Naive B cell (primary cell): ENCODE measurements around the gene VAMP1. TPM values are rescaled to one million over a fixed set of nuclear protein-coding genes. Genes with fewer than 3 reads are reported as not detected.
"Not testable (repeated sequence)": the region's sequence is repeated elsewhere in the genome, so short reads cannot be mapped to it uniquely, and the experiment has no call there.

Source experiments
- ATAC-seq, 2 donors: fragments of 150-1000 bp; cut with Tn5 transposase; 2 replicates each; pipeline ENCODE4 v1.10.0; 2021; ENCODE audit warnings: low read depth in 2 of 2, mild to moderate bottlenecking in 2 of 2, moderate library complexity in 2 of 2
- DNase-seq: peaks from one replicate; pipeline ENCODE4 v3.0.0; 2022
- H3K27ac Mint-ChIP-seq, 6 donors: one replicate each; pipeline ENCODE4 v1.8.0; 2020 to 2022; ENCODE audit warnings: mild to moderate bottlenecking in 6 of 6, mixed read lengths in 6 of 6, moderate library complexity in 5 of 6, inconsistent platforms in 2 of 6
- H3K27me3 Mint-ChIP-seq, 3 donors: one replicate each; pipeline ENCODE4 v1.8.0; 2021 to 2022; ENCODE audit warnings: mixed read lengths in 3 of 3, mild to moderate bottlenecking in 1 of 3
- H3K36me3 Mint-ChIP-seq, 2 donors: one replicate each; pipeline ENCODE4 v1.8.0; 2020 to 2022; ENCODE audit warnings: mixed read lengths in 2 of 2, inconsistent platforms in 1 of 2, mild to moderate bottlenecking in 1 of 2
- H3K4me1 Mint-ChIP-seq, 3 donors: one replicate each; pipeline ENCODE4 v1.8.0; 2020 to 2022; ENCODE audit warnings: mixed read lengths in 3 of 3, inconsistent platforms in 1 of 3, mild to moderate bottlenecking in 1 of 3, moderate library complexity in 1 of 3
- H3K4me3 Mint-ChIP-seq, 8 donors: one replicate each; pipeline ENCODE4 v1.8.0; 2020 to 2022; ENCODE audit warnings: mild to moderate bottlenecking in 8 of 8, mixed read lengths in 8 of 8, moderate library complexity in 8 of 8, inconsistent platforms in 2 of 8
- H3K9me3 Mint-ChIP-seq, 7 donors: one replicate each; pipeline ENCODE4 v1.8.0; 2020 to 2022; ENCODE audit warnings: mixed read lengths in 7 of 7, mild to moderate bottlenecking in 5 of 7, inconsistent platforms in 2 of 7, moderate library complexity in 1 of 7
- polyA plus RNA-seq, 6 donors: library from polyadenylated mRNA; unstranded; fragments of 300-500 nt; fragmentation: Illumina TruSeq; gene quantifications; one replicate each; pipeline ENCODE4 v1.2.3, GENCODE V29; 2021; ENCODE audit warnings: low read depth in 6 of 6

The VAMP1 gene
- polyA plus RNA-seq, 6 donors from 2014 or later = 1.7 to 6.7 (median 4.5) TPM

GRCh38 chr12:6488240-6488639 is 17.8 kb upstream of the VAMP1 start:
- peaks cover 0 to 5% (median 3%) of the 10 kb centered on the region in 3 donors for H3K27me3 Mint-ChIP-seq
- H3K27ac Mint-ChIP-seq = no peak overlapping the region
- peaks cover 0 to 1% (median 0%) of the 10 kb centered on the region in 7 donors for H3K9me3 Mint-ChIP-seq
- H3K4me3 Mint-ChIP-seq = no peak overlapping the region
- peaks cover 5 to 16% of the 10 kb centered on the region in 2 donors for H3K36me3 Mint-ChIP-seq
- ATAC-seq = no peak
- H3K4me1 Mint-ChIP-seq = peaks cover 5 to 10% (median 7%) of the 10 kb centered on the region in 3 donors
- no peak for DNase-seq

GRCh38 chr12:6478416-6478815 is 7.9 kb upstream of the VAMP1 start:
- DNase-seq = no peak
- no peak overlapping the region for H3K27ac Mint-ChIP-seq
- no peaks in the 10 kb centered on the region for H3K4me1 Mint-ChIP-seq
- H3K9me3 Mint-ChIP-seq = no peaks in the 10 kb centered on the region
- H3K36me3 Mint-ChIP-seq = no peaks in the 10 kb centered on the region
- H3K4me3 Mint-ChIP-seq = no peak overlapping the region
- peaks cover 11 to 16% (median 13%) of the 10 kb centered on the region in 3 donors for H3K27me3 Mint-ChIP-seq
- ATAC-seq = no peak

GRCh38 chr12:6477601-6478377 is 7.3 kb upstream of the VAMP1 start:
- H3K27me3 Mint-ChIP-seq = peaks cover 5 to 16% (median 13%) of the 10 kb centered on the region in 3 donors
- DNase-seq = not testable (repeated sequence)

GRCh38 chr12:6476489-6476888 is 6.0 kb upstream of the VAMP1 start:
- ATAC-seq = no peak
- no peak for DNase-seq

More at GRCh38 chr12:6477601-6478377, 7.3 kb upstream of the VAMP1 start:
- ATAC-seq, H3K4me1 Mint-ChIP-seq, H3K4me3 Mint-ChIP-seq, H3K9me3 Mint-ChIP-seq, H3K36me3 Mint-ChIP-seq: not testable (repeated sequence)
- H3K27ac Mint-ChIP-seq = peak overlapping the region in 1 of 6 donors; percentile 54

GRCh38 chr12:6475233-6475975 is 4.9 kb upstream of the VAMP1 start:
- not testable (repeated sequence) for H3K27ac Mint-ChIP-seq, ATAC-seq, H3K9me3 Mint-ChIP-seq, H3K4me3 Mint-ChIP-seq, H3K4me1 Mint-ChIP-seq, DNase-seq, H3K36me3 Mint-ChIP-seq
- H3K27me3 Mint-ChIP-seq = peaks cover 4 to 15% (median 12%) of the 10 kb centered on the region in 3 donors

More at GRCh38 chr12:6476489-6476888, 6.0 kb upstream of the VAMP1 start:
- Mint-ChIP-seq H3K4me3 (no peak overlapping the region), H3K36me3 (no peaks in the 10 kb centered on the region), H3K27me3 (peaks cover 4 to 16% (median 13%) of the 10 kb centered on the region in 3 donors), H3K27ac (no peak overlapping the region), H3K4me1 (peaks cover 0 to 1% (median 0%) of the 10 kb centered on the region in 3 donors), H3K9me3 (no peaks in the 10 kb centered on the region)

- Mint-ChIP-seq H3K4me3 (peak overlapping the region in 3 of 8 donors; percentile 7 to 98 (median 59)), H3K9me3 (no peaks in the 10 kb centered on the region), H3K27me3 (peaks cover 0 to 8% (median 5%) of the 10 kb centered on the region in 3 donors), H3K36me3 (no peaks in the 10 kb centered on the region), H3K27ac (peak overlapping the region in 1 of 6 donors; percentile 66), H3K4me1 (peaks cover 27 to 34% (median 29%) of the 10 kb centered on the region in 3 donors)
- DNase-seq (no peak), ATAC-seq (no peak)
These were observed 2.0 kb upstream of the VAMP1 start for GRCh38 chr12:6472491-6472890.

- no peak for DNase-seq
- peaks cover 32 to 39% (median 34%) of the 10 kb centered on the region in 3 donors for H3K4me1 Mint-ChIP-seq
These were observed 1.5 kb upstream of the VAMP1 start for GRCh38 chr12:6471989-6472360.

GRCh38 chr12:6469609-6470374 is 685 bp downstream of the VAMP1 start:
- Mint-ChIP-seq H3K27me3 (no peaks in the 10 kb centered on the region), H3K9me3 (no peaks in the 10 kb centered on the region), H3K4me3 (peak overlapping the region; percentile 77 to 98 (median 94)), H3K36me3 (peaks cover 0 to 5% of the 10 kb centered on the region in 2 donors), H3K27ac (peak overlapping the region; percentile 38 to 96 (median 92)), H3K4me1 (peaks cover 47 to 57% (median 50%) of the 10 kb centered on the region in 3 donors)
- DNase-seq = no peak
- ATAC-seq = no peak

More at GRCh38 chr12:6471989-6472360, 1.5 kb upstream of the VAMP1 start:
- Mint-ChIP-seq H3K36me3 (no peaks in the 10 kb centered on the region), H3K4me3 (peak overlapping the region in 4 of 8 donors; percentile 7 to 98 (median 72)), H3K27me3 (peaks cover 0 to 8% (median 2%) of the 10 kb centered on the region in 3 donors), H3K27ac (peak overlapping the region in 2 of 6 donors; percentile 3 to 66), H3K9me3 (no peaks in the 10 kb centered on the region)
- no peak for ATAC-seq

- no peak for ATAC-seq
- peak overlapping the region; percentile 74 to 98 (median 93) for H3K4me3 Mint-ChIP-seq
- H3K4me1 Mint-ChIP-seq = peaks cover 54 to 64% (median 57%) of the 10 kb centered on the region in 3 donors
- peaks cover 5 to 7% of the 10 kb centered on the region in 2 donors for H3K36me3 Mint-ChIP-seq
- H3K27me3 Mint-ChIP-seq = no peaks in the 10 kb centered on the region
- peak overlapping the region in 3 of 6 donors; percentile 67 to 95 (median 92) for H3K27ac Mint-ChIP-seq
- H3K9me3 Mint-ChIP-seq = no peaks in the 10 kb centered on the region
- no peak for DNase-seq
These were observed 1.4 kb downstream of the VAMP1 start for GRCh38 chr12:6469092-6469491.

- H3K4me1 Mint-ChIP-seq = peaks cover 59 to 72% (median 66%) of the 10 kb centered on the region in 3 donors
- ATAC-seq = no peak
- no peak for DNase-seq
- peak overlapping the region in 3 of 6 donors; percentile 20 to 92 (median 60) for H3K27ac Mint-ChIP-seq
- peaks cover 5 to 12% of the 10 kb centered on the region in 2 donors for H3K36me3 Mint-ChIP-seq
- H3K27me3 Mint-ChIP-seq = no peaks in the 10 kb centered on the region
- H3K4me3 Mint-ChIP-seq = peak overlapping the region in 3 of 8 donors; percentile 18 to 98 (median 27)
- no peaks in the 10 kb centered on the region for H3K9me3 Mint-ChIP-seq
These were observed 2.2 kb downstream of the VAMP1 start for GRCh38 chr12:6468283-6468575.

- peaks cover 5 to 17% of the 10 kb centered on the region in 2 donors for H3K36me3 Mint-ChIP-seq
- peak overlapping the region in 4 of 8 donors; percentile 27 to 98 (median 53) for H3K4me3 Mint-ChIP-seq
- not testable (repeated sequence) for ATAC-seq, H3K27me3 Mint-ChIP-seq, DNase-seq, H3K9me3 Mint-ChIP-seq
- peaks cover 64 to 77% (median 71%) of the 10 kb centered on the region in 3 donors for H3K4me1 Mint-ChIP-seq
- peak overlapping the region in 3 of 6 donors; percentile 60 to 92 (median 90) for H3K27ac Mint-ChIP-seq
These were observed 2.8 kb downstream of the VAMP1 start for GRCh38 chr12:6467571-6468282.

GRCh38 chr12:6466751-6467150 is 3.7 kb downstream of the VAMP1 start:
- H3K9me3 Mint-ChIP-seq, DNase-seq, ATAC-seq, H3K27me3 Mint-ChIP-seq: not testable (repeated sequence)
- Mint-ChIP-seq H3K4me3 (peak overlapping the region in 2 of 8 donors; percentile 17 to 98), H3K27ac (peak overlapping the region in 4 of 6 donors; percentile 82 to 97 (median 92)), H3K4me1 (peaks cover 74 to 87% (median 80%) of the 10 kb centered on the region in 3 donors), H3K36me3 (peaks cover 11 to 25% of the 10 kb centered on the region in 2 donors)
